GM04504 (cell line): ENCODE data around the gene SMARCAL1.
"Not testable (repeated sequence)": the region's sequence is repeated elsewhere in the genome, so short reads cannot be mapped to it uniquely, and the experiment has no call there.

ENCODE experiments used
- DNase-seq: peaks from one replicate; pipeline ENCODE4 v3.0.0-alpha.2; 2012; ENCODE audit warnings: low read depth

Gene SMARCAL1

DNA sequence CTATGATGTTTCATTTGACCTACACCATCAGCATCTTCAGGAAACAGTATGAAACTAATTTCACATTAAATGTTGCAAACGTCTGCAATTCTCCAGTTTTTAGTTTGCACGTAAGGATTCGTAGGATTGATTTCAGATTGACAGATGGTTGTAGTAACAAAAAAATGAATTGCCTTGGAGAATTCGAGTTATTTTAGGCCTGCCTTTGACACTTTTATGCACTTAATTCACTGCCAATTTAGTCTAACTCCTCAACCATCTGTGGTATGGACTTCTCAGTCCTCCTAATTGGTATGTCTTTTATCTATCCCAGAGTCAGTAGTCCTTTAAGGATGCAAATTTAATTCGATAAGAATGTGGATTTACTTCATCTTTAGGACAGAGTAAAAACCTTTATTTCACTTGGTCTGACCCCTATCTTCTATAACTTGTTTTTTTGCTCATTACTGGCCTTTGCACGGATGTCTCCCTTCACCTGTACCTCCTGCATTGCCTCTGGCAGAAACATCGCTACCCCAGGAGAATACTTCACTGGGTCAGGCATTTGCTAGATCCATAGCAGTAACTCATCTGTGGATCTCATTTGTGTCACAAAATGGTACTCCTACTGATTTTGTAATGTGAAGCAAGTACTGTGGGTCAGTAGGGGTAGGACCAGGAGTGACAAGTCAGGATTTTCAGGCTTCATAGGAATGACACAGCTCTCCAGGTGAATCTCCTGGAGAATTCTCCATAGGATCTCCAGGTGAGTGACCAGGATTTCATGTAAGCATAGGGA lies 90.3 kb downstream of the SMARCAL1 start:
- no peak for DNase-seq

DNA sequence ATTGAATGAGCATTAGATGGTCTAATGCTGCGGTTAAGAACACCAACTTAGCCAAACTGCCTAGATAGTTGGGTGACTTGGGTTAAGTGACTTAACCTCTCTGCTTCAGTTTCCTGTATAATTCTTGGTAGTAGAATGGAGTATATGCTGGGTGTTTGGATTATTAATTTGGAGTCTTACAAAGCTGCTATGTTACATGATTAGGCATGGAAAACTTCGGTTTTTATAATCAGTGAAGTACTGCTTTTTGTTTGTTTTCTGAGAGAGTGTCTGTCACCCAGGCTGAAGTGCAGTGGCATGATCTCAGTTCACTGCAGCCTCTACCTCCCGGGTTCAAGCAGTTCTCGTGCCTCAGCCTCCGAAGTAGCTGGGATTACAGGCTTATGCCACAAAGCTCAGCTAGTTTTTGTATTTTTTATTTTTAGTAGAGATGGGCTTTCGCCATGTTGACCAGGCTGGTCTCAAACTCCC lies 90.9 kb downstream of the SMARCAL1 start:
- no peak for DNase-seq

- no peak for DNase-seq
These were observed 91.6 kb downstream of the SMARCAL1 start for GRCh38 chr2:216503697-216504375.

DNA sequence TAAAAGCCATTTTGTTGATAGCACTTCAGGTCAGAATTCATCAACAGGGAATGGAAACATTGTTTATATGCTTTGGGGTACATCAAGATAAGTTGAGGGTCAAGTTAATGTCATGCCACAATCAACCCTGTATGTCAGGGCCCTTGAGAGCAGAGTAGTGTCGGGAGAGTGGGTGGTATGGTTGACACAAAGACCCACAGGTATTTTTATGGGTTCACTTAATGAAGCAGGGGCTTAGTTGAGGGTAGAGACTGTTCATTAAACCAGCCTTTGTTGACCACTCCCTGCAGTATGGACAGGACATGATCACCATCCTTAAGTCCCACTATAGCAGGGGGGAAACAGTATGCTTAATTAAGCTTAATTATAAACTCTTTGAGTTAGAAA lies 92.1 kb downstream of the SMARCAL1 start:
- DNase-seq, result no peak

GRCh38 chr2:216505133-216506106 lies 93.1 kb downstream of the SMARCAL1 start:
- no peak for DNase-seq

GRCh38 chr2:216507220-216508160 lies 95.2 kb downstream of the SMARCAL1 start:
- DNase-seq, result no peak

DNA sequence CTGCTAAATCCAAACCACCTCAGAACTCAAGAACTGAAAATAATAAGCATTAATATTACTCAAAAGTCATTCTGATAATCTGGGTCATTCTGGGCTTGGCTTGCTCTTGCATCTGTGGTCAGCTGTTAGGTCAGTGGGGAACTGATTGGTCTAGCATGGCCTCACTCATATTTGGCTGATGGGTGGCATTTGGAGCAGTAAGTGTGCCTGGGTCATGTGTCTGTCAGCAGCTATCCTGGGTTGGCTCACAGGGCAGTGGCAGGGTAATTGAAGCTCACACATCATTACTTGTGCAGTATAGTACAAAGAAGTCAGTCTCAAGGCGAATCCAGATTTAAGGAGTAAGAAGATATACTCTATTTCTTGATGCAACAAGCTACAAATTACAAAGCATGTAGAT lies 95.9 kb downstream of the SMARCAL1 start:
- DNase-seq, result no peak

- no peak for DNase-seq
These were observed 104.6 kb downstream of the SMARCAL1 start for GRCh38 chr2:216516730-216517350.

- no peak for DNase-seq
These were observed 105.4 kb downstream of the SMARCAL1 start for GRCh38 chr2:216517447-216518225.

- DNase-seq, result not testable (repeated sequence)
These were observed 106.4 kb downstream of the SMARCAL1 start for GRCh38 chr2:216518566-216519119.

GRCh38 chr2:216519154-216519762 lies 107.0 kb downstream of the SMARCAL1 start:
- DNase-seq, result peak; percentile 60

GRCh38 chr2:216520112-216520511 lies 107.8 kb downstream of the SMARCAL1 start:
- no peak for DNase-seq

DNA sequence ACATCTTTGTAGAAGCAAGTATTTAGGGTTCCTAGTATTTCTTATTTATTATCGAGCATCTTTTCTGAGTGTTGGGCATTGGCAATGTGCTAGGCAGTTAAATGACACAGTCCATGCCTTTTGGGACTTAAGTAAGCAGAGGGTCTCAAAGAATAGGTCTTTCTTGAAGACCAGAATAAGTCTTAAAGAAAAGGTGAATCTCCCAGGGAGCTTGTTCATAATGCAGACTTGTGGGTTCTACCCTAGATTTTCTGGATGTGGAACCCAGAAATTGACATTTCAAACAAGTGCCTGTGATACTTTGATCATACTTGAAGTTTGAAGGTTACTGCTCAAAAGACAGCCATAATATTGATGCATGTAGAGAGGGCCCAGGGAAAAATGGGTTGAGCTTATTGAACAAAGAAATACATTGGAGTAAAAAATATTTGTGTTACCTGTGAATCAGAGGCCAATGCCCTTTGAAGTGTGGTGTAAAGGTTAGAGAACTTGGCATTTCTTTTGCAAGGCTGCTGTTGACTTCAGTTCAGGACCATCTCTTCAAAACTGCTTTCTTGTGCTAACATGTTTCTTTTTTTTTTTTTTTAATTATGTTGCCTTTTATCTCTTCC lies 110.7 kb downstream of the SMARCAL1 start:
- DNase-seq, result no peak

- DNase-seq, result no peak
These were observed 113.7 kb downstream of the SMARCAL1 start for GRCh38 chr2:216525972-216526371.

- DNase-seq, result no peak
These were observed 114.7 kb downstream of the SMARCAL1 start for GRCh38 chr2:216526939-216527338.

DNA sequence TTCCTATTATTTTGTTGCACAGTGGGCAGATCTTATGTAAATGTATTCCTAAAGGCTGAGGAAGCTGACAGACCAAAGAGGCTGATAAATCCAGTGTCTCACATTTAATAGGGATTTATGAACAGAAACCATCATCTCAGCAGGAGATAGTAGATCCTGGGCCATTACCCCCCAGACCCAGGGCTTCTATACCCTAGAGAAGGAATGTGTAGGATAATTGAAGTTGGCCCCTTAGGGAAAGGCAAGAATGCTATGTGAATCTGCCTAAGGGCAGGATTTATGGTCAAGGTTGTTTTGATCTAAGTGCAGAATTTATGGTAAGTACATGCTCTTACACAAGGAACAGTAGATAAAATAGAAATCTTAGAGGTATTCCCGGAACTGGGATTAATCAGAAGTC lies 115.3 kb downstream of the SMARCAL1 start:
- DNase-seq, result no peak

DNA sequence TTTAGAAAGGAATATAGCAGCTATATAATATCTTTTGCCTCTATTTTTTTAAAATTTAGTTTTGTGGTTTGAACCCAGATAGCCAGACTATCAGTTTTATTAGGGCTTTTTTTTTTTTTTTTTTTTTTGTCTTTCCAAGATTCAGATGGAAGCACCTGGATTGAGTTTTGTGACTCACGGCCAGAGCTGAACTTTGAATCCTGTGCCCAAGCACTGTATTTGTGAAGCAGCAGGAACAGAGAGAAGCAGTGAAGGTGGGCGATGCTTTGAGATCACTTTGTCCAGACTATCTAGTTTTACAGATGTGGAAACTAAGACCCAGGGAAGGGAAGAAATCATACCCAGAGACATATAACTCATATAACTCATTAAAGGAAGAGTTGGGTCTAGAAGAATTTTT lies 120.3 kb downstream of the SMARCAL1 start:
- no peak for DNase-seq
